Caco-2 (cell line): ENCODE measurements around the gene PDSS2. TPM values are rescaled to one million over a fixed set of nuclear protein-coding genes. Genes with fewer than 3 reads are reported as not detected.
"Not testable (repeated sequence)": the region's sequence is repeated elsewhere in the genome, so short reads cannot be mapped to it uniquely, and the experiment has no call there.

Experiments
- BruUV-seq: library from RNA; stranded (reverse); fragments of 400-500 nt; replicated peaks from 2 replicates; lab custom pipeline; 2021; lab: Mats Ljungman, UMichigan
- CTCF ChIA-PET: fragments of 300-600 bp; sonication (Branson Sonifier 250); formaldehyde crosslinking; loops from one replicate; lab custom pipeline; 2022; ENCODE audit warnings: antibody characterized with exemption; lab: Charles Lee
- POLR2A ChIA-PET: fragments of 300-600 bp; sonication (Branson Sonifier 250); formaldehyde crosslinking; loops from one replicate; lab custom pipeline; 2022; ENCODE audit warnings: antibody characterized with exemption; lab: Charles Lee
- DNase-seq, 2 experiments: peaks; one replicate each; pipeline versions ENCODE4 v3.0.0 to v3.0.0-alpha.2; 2020 to 2022
- H3K27me3 ChIP-seq: replicated peaks from 2 replicates; pipeline ENCODE4 v1.6.0; 2011; ENCODE audit warnings: low read length; ENCODE audit not compliant: control insufficient read depth, insufficient read depth
- H3K36me3 ChIP-seq: 2 replicates; pipeline ENCODE4 v1.5.1; 2011; ENCODE audit warnings: low read length; ENCODE audit not compliant: control insufficient read depth, insufficient read depth
- H3K4me1 ChIP-seq: fragments of 250-450 bp; sonication (Bioruptor Pico); 2 replicates; pipeline ENCODE4 v1.5.1; 2020; ENCODE audit warnings: mild to moderate bottlenecking
- H3K4me3 ChIP-seq: 2 replicates; pipeline ENCODE4 v1.5.1; 2011; ENCODE audit warnings: low read depth, mild to moderate bottlenecking, control low read depth, low read length
- H3K9me3 ChIP-seq: fragments of 250-450 bp; sonication (Bioruptor Pico); 2 replicates; pipeline ENCODE4 v1.5.1; 2020; ENCODE audit warnings: mild to moderate bottlenecking, moderate library complexity
- H3K27ac Mint-ChIP-seq: one replicate; pipeline ENCODE4 v1.8.0; 2022; ENCODE audit warnings: mixed read lengths; ENCODE audit not compliant: unreplicated experiment
- H3K27me3 Mint-ChIP-seq: one replicate; pipeline ENCODE4 v1.8.0; 2022; ENCODE audit warnings: mixed read lengths; ENCODE audit not compliant: insufficient read depth, unreplicated experiment
- H3K36me3 Mint-ChIP-seq: one replicate; pipeline ENCODE4 v1.8.0; 2022; ENCODE audit warnings: mild to moderate bottlenecking, mixed read lengths; ENCODE audit not compliant: insufficient read depth, unreplicated experiment
- H3K4me1 Mint-ChIP-seq: one replicate; pipeline ENCODE4 v1.8.0; 2022; ENCODE audit warnings: low read depth, mixed read lengths; ENCODE audit not compliant: unreplicated experiment
- H3K4me3 Mint-ChIP-seq: one replicate; pipeline ENCODE4 v1.8.0; 2022; ENCODE audit warnings: mild to moderate bottlenecking, moderate library complexity, mixed read lengths; ENCODE audit not compliant: unreplicated experiment
- H3K9me3 Mint-ChIP-seq: one replicate; pipeline ENCODE4 v1.8.0; 2022; ENCODE audit warnings: mixed read lengths; ENCODE audit not compliant: unreplicated experiment
- intact Hi-C: fragments of 100-400 bp; cut with micrococcal nuclease; formaldehyde crosslinking; loops from one replicate; pipeline ENCODE4 v1.10.0; 2022; ENCODE audit not compliant: unreplicated experiment
- total RNA-seq: library from RNA; stranded (reverse); gene quantifications from 2 replicates; pipeline ENCODE4 v1.2.3, GENCODE V29; 2022
- TF ChIP-seq, protein P1 (sequence below), 2 experiments: fragments of 200-600 bp in 1 of 2; IDR thresholded peaks; 1 replicate in 1 of 2; 2 replicates in 1 of 2; pipeline versions ENCODE4 v1.5.1 to v1.8.0; 2011 to 2022; ENCODE audit warnings: antibody characterized with exemption in 1 of 2, control low read depth in 1 of 2, inconsistent platforms in 1 of 2, low read depth in 1 of 2, low read length in 1 of 2, mild to moderate bottlenecking in 1 of 2, moderate library complexity in 1 of 2; ENCODE audit not compliant: insufficient read depth in 1 of 2, severe bottlenecking in 1 of 2, unreplicated experiment in 1 of 2

PDSS2 gene
- total RNA-seq, 1 experiment from 2014 or later: 10.3 TPM

DNA sequence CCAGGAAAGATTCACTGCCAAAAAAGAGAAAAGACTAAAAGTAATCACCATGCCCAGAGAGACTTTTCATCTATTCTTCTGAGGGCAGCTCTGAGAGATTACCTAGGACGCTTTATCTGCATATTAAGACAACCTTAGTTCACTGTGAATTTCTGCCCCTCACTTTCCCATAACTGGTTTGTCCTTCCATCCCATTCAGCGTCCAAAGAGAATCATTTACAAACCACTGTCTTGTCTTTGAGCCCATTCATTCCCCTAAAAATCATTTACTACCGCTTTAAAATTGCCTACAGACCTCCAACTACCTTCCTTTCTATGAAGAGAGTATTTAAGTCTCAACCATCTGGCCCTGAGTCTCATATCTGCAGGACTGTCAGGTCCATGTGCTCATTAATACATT lies 149.0 kb downstream of the PDSS2 start:
- intact Hi-C loops: no loop called here
- Mint-ChIP-seq H3K4me1 (no peaks in the 10 kb centered on the region), H3K4me3 (no peak overlapping the region), H3K36me3 (no peaks in the 10 kb centered on the region), H3K27ac (no peak overlapping the region), H3K27me3 (no peaks in the 10 kb centered on the region), H3K9me3 (no peaks in the 10 kb centered on the region)
- TF ChIP-seq, protein P1, sequence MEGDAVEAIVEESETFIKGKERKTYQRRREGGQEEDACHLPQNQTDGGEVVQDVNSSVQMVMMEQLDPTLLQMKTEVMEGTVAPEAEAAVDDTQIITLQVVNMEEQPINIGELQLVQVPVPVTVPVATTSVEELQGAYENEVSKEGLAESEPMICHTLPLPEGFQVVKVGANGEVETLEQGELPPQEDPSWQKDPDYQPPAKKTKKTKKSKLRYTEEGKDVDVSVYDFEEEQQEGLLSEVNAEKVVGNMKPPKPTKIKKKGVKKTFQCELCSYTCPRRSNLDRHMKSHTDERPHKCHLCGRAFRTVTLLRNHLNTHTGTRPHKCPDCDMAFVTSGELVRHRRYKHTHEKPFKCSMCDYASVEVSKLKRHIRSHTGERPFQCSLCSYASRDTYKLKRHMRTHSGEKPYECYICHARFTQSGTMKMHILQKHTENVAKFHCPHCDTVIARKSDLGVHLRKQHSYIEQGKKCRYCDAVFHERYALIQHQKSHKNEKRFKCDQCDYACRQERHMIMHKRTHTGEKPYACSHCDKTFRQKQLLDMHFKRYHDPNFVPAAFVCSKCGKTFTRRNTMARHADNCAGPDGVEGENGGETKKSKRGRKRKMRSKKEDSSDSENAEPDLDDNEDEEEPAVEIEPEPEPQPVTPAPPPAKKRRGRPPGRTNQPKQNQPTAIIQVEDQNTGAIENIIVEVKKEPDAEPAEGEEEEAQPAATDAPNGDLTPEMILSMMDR (IDR thresholded peaks at IDR 0.05; ENCODE audit: insufficient read depth in 1 of 2, low read depth in 1 of 2, low read length in 1 of 2, severe bottlenecking in 1 of 2, unreplicated experiment in 1 of 2): no peak
- no peak for DNase-seq
- ChIA-PET CTCF (no interaction called here), POLR2A (no interaction called here)
- H3K36me3 ChIP-seq: no peaks in the 10 kb centered on the region
- BruUV-seq: no TSS peak
- H3K9me3 ChIP-seq: no peaks in the 10 kb centered on the region
- no peak overlapping the region for H3K4me3 ChIP-seq
- H3K27me3 ChIP-seq: no peaks in the 10 kb centered on the region
- H3K4me1 ChIP-seq: no peaks in the 10 kb centered on the region

DNA sequence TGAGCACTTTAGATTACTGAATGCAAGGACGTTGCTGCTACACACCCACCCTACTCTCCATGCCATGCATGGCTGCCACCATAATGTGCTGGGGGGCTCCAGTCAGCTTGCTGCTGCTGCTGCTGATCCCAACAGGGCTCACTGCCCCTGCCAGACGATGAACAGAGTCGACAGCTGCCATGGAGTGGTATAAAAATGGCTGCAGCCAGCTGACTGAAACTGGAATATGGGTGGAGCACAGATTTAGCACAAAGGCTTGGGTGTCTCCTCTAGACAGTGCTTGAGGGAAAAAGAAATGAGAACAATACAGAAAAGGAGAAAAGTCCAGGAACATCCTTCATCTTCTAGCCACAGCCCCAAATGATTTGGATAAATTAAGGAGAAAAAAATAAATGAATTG lies 150.7 kb downstream of the PDSS2 start:
- no peak overlapping the region for H3K27ac Mint-ChIP-seq
- intact Hi-C loops: no loop called here
- CTCF ChIA-PET: no interaction called here

DNA sequence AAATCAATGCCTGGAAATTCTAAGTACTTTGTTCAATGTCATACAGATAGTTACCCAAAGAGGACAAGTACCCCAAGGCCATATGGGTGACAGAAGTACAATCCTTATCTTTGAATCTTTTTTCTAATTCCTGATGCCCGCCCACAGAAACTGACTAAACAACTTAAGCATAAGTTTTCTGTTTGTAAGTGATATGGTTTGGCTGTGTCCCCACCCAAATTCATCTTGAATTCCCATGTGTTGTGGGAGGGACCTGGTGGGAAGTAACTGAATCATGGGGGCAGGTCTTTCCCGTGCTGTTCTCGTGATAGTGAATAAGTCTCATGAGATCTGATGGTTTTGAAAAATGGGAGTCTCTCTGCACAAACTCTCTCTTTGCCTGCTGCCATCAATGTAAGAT lies 153.4 kb downstream of the PDSS2 start:
- H3K4me3 ChIP-seq, H3K27me3 Mint-ChIP-seq, POLR2A ChIA-PET, H3K4me1 Mint-ChIP-seq, CTCF ChIA-PET, H3K9me3 Mint-ChIP-seq, H3K36me3 Mint-ChIP-seq, BruUV-seq, H3K27me3 ChIP-seq, H3K4me1 ChIP-seq, H3K9me3 ChIP-seq, H3K36me3 ChIP-seq, H3K27ac Mint-ChIP-seq, H3K4me3 Mint-ChIP-seq, intact Hi-C loops, DNase-seq: not testable (repeated sequence)

More for the DNA sequence above, 150.7 kb downstream of the PDSS2 start:
- POLR2A ChIA-PET: no interaction called here
- no peak for DNase-seq
- Mint-ChIP-seq H3K27me3 (no peaks in the 10 kb centered on the region), H3K4me3 (no peak overlapping the region), H3K4me1 (no peaks in the 10 kb centered on the region), H3K36me3 (no peaks in the 10 kb centered on the region), H3K9me3 (no peaks in the 10 kb centered on the region)
- no peaks in the 10 kb centered on the region for H3K9me3 ChIP-seq
- H3K27me3 ChIP-seq: no peaks in the 10 kb centered on the region
- no peak overlapping the region for H3K4me3 ChIP-seq
- no peaks in the 10 kb centered on the region for H3K36me3 ChIP-seq
- TF ChIP-seq, protein P1 (IDR thresholded peaks at IDR 0.05; ENCODE audit: insufficient read depth in 1 of 2, low read depth in 1 of 2, low read length in 1 of 2, severe bottlenecking in 1 of 2, unreplicated experiment in 1 of 2): no peak
- no TSS peak for BruUV-seq
- H3K4me1 ChIP-seq: no peaks in the 10 kb centered on the region

DNA sequence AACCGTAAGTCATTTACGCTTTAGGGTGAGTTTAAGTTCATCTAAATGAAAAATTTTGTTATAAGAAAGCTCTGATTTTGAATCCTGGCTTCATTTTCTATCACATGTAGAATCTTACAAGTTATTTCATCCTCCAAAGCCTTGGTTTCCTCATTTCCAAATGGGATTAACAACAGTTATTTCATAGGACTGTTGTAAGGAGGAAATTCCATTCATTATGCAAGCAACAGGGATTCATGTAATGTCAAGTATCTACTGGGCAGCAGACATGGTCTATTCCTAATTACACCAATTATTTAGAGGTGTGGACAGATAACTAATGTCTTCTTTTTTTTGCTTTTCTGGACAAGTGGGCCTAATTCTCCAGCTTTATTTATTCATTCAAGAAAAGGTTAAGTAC lies 154.0 kb downstream of the PDSS2 start:
- CTCF ChIA-PET: no interaction called here
- Mint-ChIP-seq H3K27ac (no peak overlapping the region), H3K36me3 (no peaks in the 10 kb centered on the region), H3K4me1 (no peaks in the 10 kb centered on the region), H3K9me3 (no peaks in the 10 kb centered on the region), H3K27me3 (no peaks in the 10 kb centered on the region), H3K4me3 (no peak overlapping the region)
- no TSS peak for BruUV-seq
- TF ChIP-seq, protein P1 (IDR thresholded peaks at IDR 0.05; ENCODE audit: insufficient read depth in 1 of 2, low read depth in 1 of 2, low read length in 1 of 2, severe bottlenecking in 1 of 2, unreplicated experiment in 1 of 2): no peak
- H3K9me3 ChIP-seq: no peaks in the 10 kb centered on the region
- no peaks in the 10 kb centered on the region for H3K4me1 ChIP-seq
- H3K27me3 ChIP-seq: no peaks in the 10 kb centered on the region
- intact Hi-C loops: no loop called here
- no peaks in the 10 kb centered on the region for H3K36me3 ChIP-seq
- H3K4me3 ChIP-seq: no peak overlapping the region
- POLR2A ChIA-PET: no interaction called here
- DNase-seq: no peak
